SK-N-MC (cell line): ENCODE results near the gene GAN.

Experiments used
- EZH2 ChIP-seq: fragments of 200-600 bp; sonication (generic); IDR thresholded peaks from one replicate; pipeline ENCODE4 v1.6.1; 2017; ENCODE audit warnings: antibody characterized with exemption
- FOXP2 ChIP-seq: optimal IDR thresholded peaks from 2 replicates; pipeline ENCODE3; 2011; ENCODE audit warnings: mild to moderate bottlenecking, moderate library complexity; ENCODE audit not compliant: insufficient read depth; ENCODE audit errors: extremely low read length, control extremely low read depth
- POLR2AphosphoS5 ChIP-seq: IDR thresholded peaks from 2 replicates; pipeline ENCODE4 v1.6.1; 2012; ENCODE audit warnings: mild to moderate bottlenecking, low read depth, low read length, borderline replicate concordance

GRCh38 chr16:81405702-81406113 lies 90.9 kb downstream of the GAN start:
- no peak for TF ChIP-seq EZH2
- no peak for TF ChIP-seq POLR2AphosphoS5
- TF ChIP-seq FOXP2, result no peak
